ENCODE results near the gene OGA. TPM values are rescaled to one million over a fixed set of nuclear protein-coding genes. Genes with fewer than 3 reads are reported as not detected.
"Not testable (repeated sequence)": the region's sequence is repeated elsewhere in the genome, so short reads cannot be mapped to it uniquely, and the experiment has no call there.

OGA gene
- total RNA-seq, 1 experiment from 2014 or later, result 66.4 TPM

GRCh38 chr10:101797403-101798059 lies 20.7 kb downstream of the OGA start:
- DNase-seq (ENCODE audit: low read depth), result no peak

GRCh38 chr10:101793526-101793925 lies 24.7 kb downstream of the OGA start:
- no peak for DNase-seq (ENCODE audit: low read depth)

- DNase-seq (ENCODE audit: low read depth), result no peak
Measured at GRCh38 chr10:101789686-101790085, 28.6 kb downstream of the OGA start.

GRCh38 chr10:101789231-101789630 lies 29.0 kb downstream of the OGA start:
- not testable (repeated sequence) for DNase-seq (ENCODE audit: low read depth)

- DNase-seq (ENCODE audit: low read depth), result no peak
Measured at GRCh38 chr10:101785801-101786200, 32.4 kb downstream of the OGA start.

- no peak for DNase-seq (ENCODE audit: low read depth)
Measured at GRCh38 chr10:101784558-101784957, 33.7 kb downstream of the OGA start.

GRCh38 chr10:101783736-101784118 lies 34.5 kb downstream of the OGA start:
- peak; percentile 25 for DNase-seq (ENCODE audit: low read depth)

GRCh38 chr10:101782811-101783735 lies 35.2 kb downstream of the OGA start, which contains the start of gene NPM3:
Gene NPM3, minus strand, starts transcription at chr10:101783446. Its CDS starts 56 bp downstream, at chr10:101783390.
- peak; percentile 79 for DNase-seq (ENCODE audit: low read depth)

- DNase-seq (ENCODE audit: low read depth), result no peak
Measured at GRCh38 chr10:101781984-101782810, 36.0 kb downstream of the OGA start.

- DNase-seq (ENCODE audit: low read depth), result no peak
Measured at GRCh38 chr10:101781655-101781983, 36.6 kb downstream of the OGA start.

GRCh38 chr10:101780818-101781654 lies 37.2 kb downstream of the OGA start:
- DNase-seq (ENCODE audit: low read depth), result peak; percentile 61

GRCh38 chr10:101780187-101780817 lies 37.9 kb downstream of the OGA start:
- DNase-seq (ENCODE audit: low read depth), result no peak

- DNase-seq (ENCODE audit: low read depth), result no peak
Measured at GRCh38 chr10:101779544-101780186, 38.6 kb downstream of the OGA start.

GRCh38 chr10:101778781-101779543 lies 39.3 kb downstream of the OGA start:
- no peak for DNase-seq (ENCODE audit: low read depth)

GRCh38 chr10:101778151-101778780 lies 40.0 kb downstream of the OGA start:
- DNase-seq (ENCODE audit: low read depth), result no peak

GRCh38 chr10:101777619-101778145 lies 40.6 kb downstream of the OGA start:
- peak; percentile 45 for DNase-seq (ENCODE audit: low read depth)

GRCh38 chr10:101776161-101776817 lies 42.0 kb downstream of the OGA start:
- DNase-seq (ENCODE audit: low read depth), result no peak
